HEK293T (cell line): ENCODE measurements around the gene FARP1.

Source experiments
- ELF4 ChIP-seq: fragments of 450-650 bp; IDR thresholded peaks from 2 replicates; pipeline ENCODE4 v1.6.1; 2017; ENCODE audit warnings: antibody characterized with exemption
- FOXK2 ChIP-seq: fragments of 450-650 bp; IDR thresholded peaks from 2 replicates; pipeline ENCODE4 v1.6.1; 2016; ENCODE audit warnings: mild to moderate bottlenecking
- SP1 ChIP-seq: fragments of 450-650 bp; IDR thresholded peaks from 2 replicates; pipeline ENCODE4 v1.6.1; 2017
- SUZ12 ChIP-seq: fragments of 450-650 bp; IDR thresholded peaks from 2 replicates; pipeline ENCODE4 v1.6.1; 2016; ENCODE audit warnings: mild to moderate bottlenecking
- TF ChIP-seq, protein P1 (sequence below): fragments of 450-650 bp; IDR thresholded peaks from 2 replicates; pipeline ENCODE4 v1.6.1; 2016

DNA sequence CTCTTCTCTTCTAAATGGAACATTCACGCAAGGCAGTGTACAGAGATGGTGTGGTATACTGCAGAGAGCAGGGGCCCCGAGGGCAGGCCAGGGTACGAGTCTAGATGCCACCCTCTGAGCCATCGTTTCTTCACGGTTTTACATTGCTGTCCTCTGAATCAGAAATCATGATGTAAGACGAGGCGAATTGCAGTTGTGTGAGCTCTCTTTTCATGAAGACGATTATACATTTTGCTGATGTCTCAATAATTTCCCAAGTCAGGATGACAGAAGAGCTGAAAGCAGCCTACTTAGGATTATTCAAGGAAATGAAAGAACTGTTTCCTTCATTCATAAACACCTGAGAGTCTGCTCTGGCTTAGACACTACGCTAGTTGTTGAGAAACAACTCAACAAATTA is 127.9 kb downstream of the FARP1 start:
- TF ChIP-seq FOXK2 (no peak), SUZ12 (no peak), SP1 (no peak), ELF4 (no peak)
- TF ChIP-seq, protein P1, sequence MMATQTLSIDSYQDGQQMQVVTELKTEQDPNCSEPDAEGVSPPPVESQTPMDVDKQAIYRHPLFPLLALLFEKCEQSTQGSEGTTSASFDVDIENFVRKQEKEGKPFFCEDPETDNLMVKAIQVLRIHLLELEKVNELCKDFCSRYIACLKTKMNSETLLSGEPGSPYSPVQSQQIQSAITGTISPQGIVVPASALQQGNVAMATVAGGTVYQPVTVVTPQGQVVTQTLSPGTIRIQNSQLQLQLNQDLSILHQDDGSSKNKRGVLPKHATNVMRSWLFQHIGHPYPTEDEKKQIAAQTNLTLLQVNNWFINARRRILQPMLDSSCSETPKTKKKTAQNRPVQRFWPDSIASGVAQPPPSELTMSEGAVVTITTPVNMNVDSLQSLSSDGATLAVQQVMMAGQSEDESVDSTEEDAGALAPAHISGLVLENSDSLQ: no peak
